Measurements from ENCODE around the gene KRT16. TPM values are rescaled to one million over a fixed set of nuclear protein-coding genes. Genes with fewer than 3 reads are reported as not detected.
A peak's percentile ranks its signal among the peaks of the same experiment; 100 is the strongest.

KRT16 gene
- total RNA-seq, 1 experiment from 2014 or later, result 42.6 TPM

- peak; percentile 37 for DNase-seq
- intact Hi-C loops (cut with micrococcal nuclease), result no loop called here
- CTCF ChIA-PET, result no interaction called here
These were observed 6.7 kb upstream of the KRT16 start for GRCh38 chr17:41619036-41619926.

GRCh38 chr17:41618341-41619035 is 5.9 kb upstream of the KRT16 start:
- H3K36me3 ChIP-seq (ENCODE audit: low read depth, low read length), result no peaks in the 10 kb centered on the region
- no peaks in the 10 kb centered on the region for H3K9me3 ChIP-seq (ENCODE audit: low read length)
- ATAC-seq (no peak), DNase-seq (no peak)
- H3K9me2 ChIP-seq (replicated peaks; ENCODE audit: low read length), result no peaks in the 10 kb centered on the region
- no peak overlapping the region for H3K9ac ChIP-seq (ENCODE audit: low read length)
- H3K79me2 ChIP-seq (ENCODE audit: low read length), result no peaks in the 10 kb centered on the region
- no peak overlapping the region for H3K4me3 ChIP-seq (ENCODE audit: low read length)
- intact Hi-C loops (cut with micrococcal nuclease), result no loop called here
- H3K27ac ChIP-seq (ENCODE audit: low read length), result no peak overlapping the region
- no peaks in the 10 kb centered on the region for H3F3A ChIP-seq (ENCODE audit: low read length, unreplicated experiment)
- H3K27me3 ChIP-seq (ENCODE audit: low read length), result no peaks in the 10 kb centered on the region
- H3K4me1 ChIP-seq (ENCODE audit: insufficient read depth, low read length), result no peaks in the 10 kb centered on the region; the same call in 1 of the 2 replicates
- CTCF ChIA-PET, result no interaction called here
- no TSS peak for BruUV-seq (replicated peaks)
- H2AFZ ChIP-seq (ENCODE audit: low read length), result no peak overlapping the region
- H3K4me2 ChIP-seq (ENCODE audit: low read length), result no peak overlapping the region
- no peak for TF ChIP-seq EZH2phosphoT487 (IDR thresholded peaks at IDR 0.05; ENCODE audit: borderline replicate concordance, low read length)
- TF ChIP-seq CTCF (conservative IDR thresholded peaks at IDR 0.05; ENCODE audit: low read depth, low read length), result no peak
- TF ChIP-seq EZH2 (IDR thresholded peaks at IDR 0.05; ENCODE audit: low read length, unreplicated experiment), result no peak
- no peaks in the 10 kb centered on the region for H4K20me1 ChIP-seq (ENCODE audit: low read length)
- POLR2A ChIA-PET (ENCODE audit: unreplicated experiment), result no interaction called here

More at GRCh38 chr17:41619036-41619926, 6.7 kb upstream of the KRT16 start:
- TF ChIP-seq EZH2phosphoT487 (IDR thresholded peaks at IDR 0.05; ENCODE audit: borderline replicate concordance, low read length), result no peak
- TF ChIP-seq EZH2 (IDR thresholded peaks at IDR 0.05; ENCODE audit: low read length, unreplicated experiment), result no peak
- TF ChIP-seq CTCF (conservative IDR thresholded peaks at IDR 0.05; ENCODE audit: low read depth, low read length), result no peak
- no peaks in the 10 kb centered on the region; the same call in 1 of the 2 replicates for H3K4me1 ChIP-seq (ENCODE audit: insufficient read depth, low read length)
- H3F3A ChIP-seq (ENCODE audit: low read length, unreplicated experiment), result no peaks in the 10 kb centered on the region
- H4K20me1 ChIP-seq (ENCODE audit: low read length), result no peaks in the 10 kb centered on the region
- no peak overlapping the region for H3K4me2 ChIP-seq (ENCODE audit: low read length)
- H3K9me2 ChIP-seq (replicated peaks; ENCODE audit: low read length), result no peaks in the 10 kb centered on the region
- no peak overlapping the region for H3K9ac ChIP-seq (ENCODE audit: low read length)
- H3K4me3 ChIP-seq (ENCODE audit: low read length), result no peak overlapping the region
- H2AFZ ChIP-seq (ENCODE audit: low read length), result no peak overlapping the region
- H3K79me2 ChIP-seq (ENCODE audit: low read length), result no peaks in the 10 kb centered on the region
- POLR2A ChIA-PET (ENCODE audit: unreplicated experiment), result no interaction called here
- H3K27ac ChIP-seq (ENCODE audit: low read length), result 0 out of 2 replicates have a peak overlapping the region, but pooled peaks have one; percentile 25
- H3K36me3 ChIP-seq (ENCODE audit: low read depth, low read length), result no peaks in the 10 kb centered on the region
- no peaks in the 10 kb centered on the region for H3K27me3 ChIP-seq (ENCODE audit: low read length)
- BruUV-seq (replicated peaks), result no TSS peak
- no peaks in the 10 kb centered on the region for H3K9me3 ChIP-seq (ENCODE audit: low read length)
- no peak; the same call in 1 of the 2 replicates for ATAC-seq
